GM19238 (cell line): ENCODE data around the gene IQSEC3.

Experiments
- DNase-seq: peaks from one replicate; pipeline ENCODE4 v3.0.0; 2011; ENCODE audit warnings: low spot score; ENCODE audit not compliant: insufficient read length

Gene IQSEC3

GRCh38 chr12:138171-138897 lies 71.8 kb downstream of the IQSEC3 start:
- DNase-seq = no peak

- no peak for DNase-seq
These were observed 72.4 kb downstream of the IQSEC3 start for GRCh38 chr12:138898-139534.

- no peak for DNase-seq
These were observed 73.0 kb downstream of the IQSEC3 start for GRCh38 chr12:139585-139984.

DNA sequence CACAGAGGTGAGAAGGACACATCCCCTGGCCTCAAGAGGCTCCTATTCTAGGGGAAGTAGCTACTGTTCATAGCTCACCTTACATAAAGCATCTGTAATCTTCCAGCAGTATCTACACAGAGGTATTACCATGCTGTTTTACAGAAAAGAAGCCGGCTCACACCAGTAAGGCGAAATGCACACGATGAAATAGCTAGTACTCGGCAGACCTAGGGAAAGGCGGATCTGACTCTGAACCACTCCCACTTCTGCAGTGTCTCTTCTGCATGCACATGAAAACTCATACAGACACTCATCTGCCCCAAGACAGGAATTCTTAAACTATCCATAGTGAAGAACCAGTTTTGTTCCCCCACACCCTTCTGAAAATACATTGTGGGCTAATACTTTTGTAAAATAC lies 73.6 kb downstream of the IQSEC3 start:
- DNase-seq = no peak

- DNase-seq = no peak
These were observed 77.5 kb downstream of the IQSEC3 start for GRCh38 chr12:143964-144649.

DNA sequence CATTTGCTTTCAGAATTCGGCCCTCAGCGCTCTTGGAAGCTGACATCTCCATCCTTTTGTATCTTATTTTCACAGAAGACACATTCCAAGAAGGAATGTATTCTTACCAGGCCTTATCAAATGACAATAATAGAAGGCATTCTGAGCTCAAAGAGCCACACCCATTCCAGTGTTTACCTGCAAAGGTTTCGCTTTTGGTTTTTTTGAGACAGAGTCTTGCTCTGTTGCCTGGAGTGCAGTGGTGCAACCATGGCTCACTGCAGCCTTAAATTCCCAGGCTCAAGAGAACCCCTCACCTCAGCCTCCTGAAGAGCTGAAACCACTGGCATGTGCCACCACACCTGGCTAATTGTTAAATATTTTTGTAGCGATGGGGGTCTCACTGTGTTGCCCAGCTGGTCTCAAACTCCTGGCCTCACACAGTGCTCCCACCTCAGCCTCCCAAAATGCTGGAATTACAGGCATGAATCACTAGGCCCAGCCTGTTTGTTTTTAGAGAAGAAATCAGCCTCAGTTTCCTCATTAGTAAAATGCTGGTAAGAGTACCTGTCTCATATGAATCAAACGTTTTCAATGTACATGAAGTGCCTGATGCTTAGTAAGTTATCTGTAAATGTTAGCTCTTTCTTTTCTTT lies 78.2 kb downstream of the IQSEC3 start:
- DNase-seq = no peak

DNA sequence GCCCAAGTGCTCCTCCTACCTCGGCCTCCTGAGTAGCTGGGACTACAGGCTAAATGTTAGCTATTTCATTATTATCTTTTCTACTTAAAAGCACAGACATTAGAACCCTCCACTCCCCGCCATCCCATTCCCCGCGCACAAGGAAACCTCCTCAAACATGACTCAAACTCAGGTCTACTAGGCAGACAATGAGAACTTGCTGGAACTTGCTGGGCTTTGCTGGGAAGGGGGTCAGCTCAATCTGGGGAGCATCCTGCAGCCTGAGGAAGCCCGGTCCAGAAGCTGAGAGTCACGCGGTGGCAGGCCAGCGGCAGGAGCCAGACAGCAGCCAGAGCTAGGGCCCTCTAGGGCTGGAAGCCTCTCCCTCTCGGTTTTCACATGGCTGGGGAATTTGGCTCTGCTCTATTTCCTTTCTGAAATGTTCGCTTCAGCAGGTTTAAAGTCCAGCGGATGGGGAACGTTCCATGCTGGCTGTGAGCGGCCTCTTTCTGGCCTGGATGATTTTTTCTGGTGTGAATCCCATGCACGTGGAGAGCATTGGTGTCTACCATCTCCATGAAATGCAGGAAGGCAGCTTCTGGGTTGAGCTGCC lies 78.9 kb downstream of the IQSEC3 start:
- no peak for DNase-seq

DNA sequence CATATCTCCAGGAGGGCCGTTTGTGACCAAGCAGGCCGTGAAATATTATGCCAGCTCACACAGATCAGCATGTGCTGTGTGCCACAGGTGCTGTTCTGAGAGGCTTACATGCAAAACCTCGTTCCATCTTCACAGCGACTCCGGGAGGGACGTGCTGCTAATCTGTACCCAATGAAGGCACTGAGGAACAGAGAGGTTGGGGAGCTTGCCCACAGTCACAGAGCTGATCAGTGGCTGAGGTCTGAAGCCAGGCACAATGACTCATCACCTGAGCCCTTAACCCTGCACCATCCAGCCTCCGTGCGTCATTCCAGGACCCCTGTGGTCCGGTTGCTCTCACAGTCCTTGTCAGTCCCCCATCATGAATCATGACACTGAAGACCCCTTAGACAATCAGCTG lies 80.7 kb downstream of the IQSEC3 start:
- no peak for DNase-seq

- no peak for DNase-seq
These were observed 82.3 kb downstream of the IQSEC3 start for GRCh38 chr12:148676-149416.

DNA sequence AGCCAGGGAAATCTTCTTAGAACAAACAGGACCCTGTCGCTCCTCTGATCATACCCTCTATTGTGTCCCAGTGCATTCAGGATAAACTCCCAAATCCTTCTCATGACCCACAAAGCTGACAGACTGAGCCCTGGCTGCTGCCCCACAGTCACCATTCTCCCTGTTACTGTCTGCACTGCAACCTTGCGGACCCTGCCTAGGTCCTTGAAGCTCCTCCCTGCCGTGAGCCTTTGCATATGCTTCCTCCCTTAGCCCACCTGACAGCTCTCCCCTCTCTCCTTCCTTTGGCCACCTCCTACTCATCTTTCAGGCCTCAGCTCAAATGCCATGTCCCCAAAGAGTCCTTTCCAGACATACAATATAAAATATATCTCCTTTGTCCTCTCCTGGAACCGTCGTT lies 85.0 kb downstream of the IQSEC3 start:
- DNase-seq = no peak

GRCh38 chr12:152440-152839 lies 85.9 kb downstream of the IQSEC3 start:
- no peak for DNase-seq

DNA sequence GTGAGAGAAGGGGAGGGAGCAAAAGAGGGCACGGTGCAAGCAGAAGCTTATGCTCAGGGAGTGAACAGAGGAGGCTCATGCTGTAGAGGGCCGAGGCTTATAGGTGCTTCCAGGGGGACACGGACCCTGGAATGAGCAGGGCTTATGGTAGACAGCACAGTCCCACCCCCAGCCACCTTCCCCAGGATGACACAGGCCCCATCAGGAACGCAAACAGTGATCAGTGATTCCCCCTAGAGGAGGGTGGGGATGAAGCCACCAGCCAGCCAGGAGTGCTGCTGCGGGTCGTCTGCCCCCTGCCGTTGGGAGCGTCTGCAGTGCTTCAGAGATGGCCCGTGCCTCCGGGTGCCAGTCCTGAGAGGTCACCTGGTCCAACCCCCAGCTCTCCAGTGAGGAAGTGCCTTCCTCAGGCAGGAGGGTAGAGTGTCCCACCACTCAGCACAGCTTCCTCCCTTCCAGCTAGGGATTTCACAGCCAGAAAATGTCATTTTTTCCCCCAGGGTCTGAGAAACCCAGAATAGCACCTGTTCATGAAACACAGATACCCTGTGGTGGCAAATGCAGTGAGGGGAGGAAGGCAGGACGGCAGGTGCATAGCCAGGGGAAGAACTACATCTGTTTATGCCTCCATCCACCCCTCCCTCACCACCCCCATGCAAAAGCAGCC lies 86.6 kb downstream of the IQSEC3 start:
- DNase-seq = peak; percentile 76

DNA sequence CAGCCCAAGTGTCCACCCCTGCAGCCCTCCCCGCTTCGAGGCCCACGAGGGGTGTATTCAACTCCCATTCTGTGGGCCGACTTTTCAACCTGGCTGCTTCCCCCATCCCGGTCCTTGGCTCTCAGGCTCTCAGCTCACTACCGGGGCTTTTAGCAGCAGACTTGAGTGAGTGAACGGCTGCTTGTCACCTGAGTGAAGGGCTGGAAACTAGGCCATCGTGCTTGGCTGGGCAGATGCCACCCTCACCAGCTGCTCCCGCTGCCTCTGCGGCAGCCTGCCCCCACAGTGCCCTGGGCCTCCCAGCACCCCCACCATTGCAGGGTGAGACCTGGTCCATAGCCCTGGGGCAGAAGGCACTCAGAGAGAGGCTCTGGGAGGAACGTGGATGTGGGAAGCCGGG lies 87.5 kb downstream of the IQSEC3 start:
- DNase-seq = no peak

GRCh38 chr12:155006-155405 lies 88.4 kb downstream of the IQSEC3 start:
- DNase-seq = no peak

- no peak for DNase-seq
These were observed 89.1 kb downstream of the IQSEC3 start for GRCh38 chr12:155646-156045.

- no peak for DNase-seq
These were observed 90.4 kb downstream of the IQSEC3 start for GRCh38 chr12:156945-157344.

GRCh38 chr12:157644-158043 lies 91.1 kb downstream of the IQSEC3 start:
- DNase-seq = no peak

DNA sequence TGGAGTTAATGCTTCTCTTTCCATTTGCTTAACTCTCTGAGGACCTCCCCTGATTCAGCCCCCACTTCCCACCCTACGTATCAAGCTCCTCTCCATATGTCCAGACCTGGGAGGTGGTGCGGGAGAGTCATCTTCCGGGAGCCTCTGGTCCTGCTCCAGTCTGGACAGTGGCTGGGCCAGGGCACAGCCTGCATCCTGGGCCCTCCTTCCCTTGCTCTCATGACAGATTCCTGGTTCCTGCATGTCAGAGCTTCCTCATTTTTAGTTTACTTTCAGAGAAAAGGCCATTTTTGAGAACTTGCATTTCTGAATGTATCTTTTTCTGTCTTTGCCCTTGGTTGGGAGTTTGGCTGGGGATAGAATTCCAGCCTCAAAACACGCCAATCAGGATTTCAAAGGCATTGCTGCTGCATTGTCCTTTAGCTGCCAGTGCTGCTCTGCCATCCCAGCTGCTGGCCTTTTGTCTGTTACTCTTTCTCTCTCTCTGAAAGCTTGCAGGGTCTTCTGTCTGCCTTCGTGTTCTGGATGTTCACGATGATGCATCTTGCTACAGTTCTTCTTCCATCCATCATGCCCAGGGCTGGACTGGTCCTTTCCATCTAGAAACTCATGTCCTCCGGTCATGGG lies 92.7 kb downstream of the IQSEC3 start:
- DNase-seq = no peak

- DNase-seq = no peak
These were observed 94.3 kb downstream of the IQSEC3 start for GRCh38 chr12:160858-161257.

DNA sequence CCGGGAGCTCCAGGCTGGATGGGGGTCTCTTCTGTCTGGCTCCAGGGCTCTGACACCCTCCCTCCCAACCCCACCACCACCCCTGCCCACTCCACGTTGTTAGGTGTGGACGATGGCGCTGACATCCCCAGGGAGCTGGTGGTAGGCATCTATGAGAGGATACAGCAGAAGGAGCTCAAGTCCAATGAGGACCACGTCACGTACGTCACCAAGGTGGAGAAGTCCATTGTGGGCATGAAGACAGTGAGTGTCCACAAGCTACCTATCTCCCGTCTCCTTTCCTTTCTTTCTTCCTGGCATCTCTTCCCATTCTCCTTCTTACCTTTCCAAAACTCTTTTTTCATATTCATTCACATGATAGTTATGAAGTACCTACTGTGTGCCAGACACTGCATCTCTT lies 95.3 kb downstream of the IQSEC3 start:
- no peak for DNase-seq
